Body of pancreas (tissue), 4 donors: ENCODE data around the gene AOX1.

ENCODE experiments used
- CTCF ChIP-seq, 7 experiments: fragments of 450-650 bp in 4 of 7; fragments of 200-600 bp in 3 of 7; sonication (generic) in 3 of 7; IDR thresholded peaks; one replicate each; pipeline ENCODE4 v1.5.1; 2016 to 2019; ENCODE audit warnings: antibody characterized with exemption in 7 of 7
- POLR2A ChIP-seq, 3 donors: fragments of 450-650 bp; IDR thresholded peaks; one replicate each; pipeline ENCODE4 v1.6.1; 2016; ENCODE audit warnings: antibody characterized with exemption in 3 of 3, mild to moderate bottlenecking in 2 of 3

DNA sequence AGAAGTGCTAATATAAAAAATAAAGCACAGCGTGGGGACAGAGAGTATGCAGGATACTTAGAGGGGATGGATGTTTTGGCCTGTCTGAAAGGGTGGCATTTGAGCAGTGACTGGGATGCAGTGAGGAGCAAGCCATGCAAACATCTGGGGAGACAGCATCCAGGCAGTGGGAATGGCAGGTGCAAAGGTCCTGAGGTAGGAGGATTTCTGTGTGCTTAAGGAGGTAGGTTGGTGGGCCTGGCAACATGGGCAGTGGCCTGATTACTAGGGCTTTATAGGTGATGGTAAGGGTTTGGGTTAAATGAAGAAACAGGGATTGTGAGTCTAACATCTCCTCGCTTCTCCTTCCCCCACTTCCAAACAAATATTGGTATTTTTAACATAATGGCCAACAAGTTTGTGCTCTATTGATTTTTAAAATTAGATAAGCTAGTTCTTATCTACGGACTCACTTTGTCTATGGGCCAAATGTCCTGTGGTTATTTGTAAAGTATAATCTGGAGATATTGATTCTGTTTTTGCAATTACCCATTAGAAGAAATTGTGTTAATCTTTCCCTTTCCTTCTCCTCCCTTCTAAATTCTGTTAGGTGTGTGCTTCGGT is 2.4 kb downstream of the AOX1 start:
- TF ChIP-seq POLR2A (IDR thresholded peaks at IDR 0.05) (no peak), CTCF (IDR thresholded peaks at IDR 0.05) (no peak)
